Stimulated activated naive CD4-positive, alpha-beta T cell (primary cell): Measurements from ENCODE around the gene CCNL2.
"Not testable (repeated sequence)": the region's sequence is repeated elsewhere in the genome, so short reads cannot be mapped to it uniquely, and the experiment has no call there.

ENCODE experiments used
- DNase-seq, 6 experiments: peaks; one replicate each; lab custom pipeline; 2025; lab: John Stamatoyannopoulos, UW

Gene CCNL2

GRCh38 chr1:1373051-1373814, 25.9 kb downstream of the CCNL2 start:
- DNase-seq: no peak

- DNase-seq: peak; percentile 37 to 83 (median 72)
Observed at GRCh38 chr1:1371746-1372711, 27.1 kb downstream of the CCNL2 start.

- DNase-seq: peak; percentile 66 to 85 (median 72)
Observed at GRCh38 chr1:1371364-1371745, 27.8 kb downstream of the CCNL2 start.

- peak in 1 of 6 experiments; percentile 49 for DNase-seq
Observed at GRCh38 chr1:1370771-1371300, 28.3 kb downstream of the CCNL2 start.

GRCh38 chr1:1370094-1370493, 29.0 kb downstream of the CCNL2 start:
- not testable (repeated sequence) for DNase-seq

GRCh38 chr1:1367315-1367714, 31.8 kb downstream of the CCNL2 start:
- no peak for DNase-seq

GRCh38 chr1:1366699-1367066, 32.5 kb downstream of the CCNL2 start:
- no peak for DNase-seq

- no peak for DNase-seq
Observed at GRCh38 chr1:1365875-1366698, 33.0 kb downstream of the CCNL2 start.

- DNase-seq: no peak
Observed at GRCh38 chr1:1364266-1364665, 34.9 kb downstream of the CCNL2 start.

- no peak for DNase-seq
Observed at GRCh38 chr1:1361982-1362423, 37.1 kb downstream of the CCNL2 start.

GRCh38 chr1:1361233-1361981, 37.7 kb downstream of the CCNL2 start:
- no peak for DNase-seq

GRCh38 chr1:1360506-1361169, 38.5 kb downstream of the CCNL2 start:
- DNase-seq: no peak

GRCh38 chr1:1359664-1360468, 39.3 kb downstream of the CCNL2 start:
- no peak for DNase-seq

GRCh38 chr1:1359308-1359663, 39.8 kb downstream of the CCNL2 start:
- peak in 2 of 6 experiments; percentile 21 to 27 for DNase-seq

- no peak for DNase-seq
Observed at GRCh38 chr1:1358433-1359271, 40.5 kb downstream of the CCNL2 start, which contains the start of gene MXRA8. TSS of gene MXRA8 (minus strand) at chr1:1358555. CDS start at chr1:1358504, 51 bp downstream.

- no peak for DNase-seq
Observed at GRCh38 chr1:1357871-1358432, 41.2 kb downstream of the CCNL2 start.

GRCh38 chr1:1356796-1357401, 42.2 kb downstream of the CCNL2 start:
- DNase-seq: no peak
